Breast epithelium (tissue), 3 donors: ENCODE data around the gene OBSCN.

Experiments used
- POLR2A ChIP-seq: fragments of 450-650 bp; IDR thresholded peaks from one replicate; pipeline ENCODE4 v1.6.1; 2016; ENCODE audit warnings: antibody characterized with exemption, mild to moderate bottlenecking, moderate library complexity
- TF ChIP-seq, protein P1 (sequence below), 3 donors: fragments of 450-650 bp; IDR thresholded peaks; one replicate each; pipeline ENCODE4 v1.5.1; 2016 to 2017; ENCODE audit warnings: antibody characterized with exemption in 3 of 3, mild to moderate bottlenecking in 3 of 3, moderate library complexity in 3 of 3

DNA sequence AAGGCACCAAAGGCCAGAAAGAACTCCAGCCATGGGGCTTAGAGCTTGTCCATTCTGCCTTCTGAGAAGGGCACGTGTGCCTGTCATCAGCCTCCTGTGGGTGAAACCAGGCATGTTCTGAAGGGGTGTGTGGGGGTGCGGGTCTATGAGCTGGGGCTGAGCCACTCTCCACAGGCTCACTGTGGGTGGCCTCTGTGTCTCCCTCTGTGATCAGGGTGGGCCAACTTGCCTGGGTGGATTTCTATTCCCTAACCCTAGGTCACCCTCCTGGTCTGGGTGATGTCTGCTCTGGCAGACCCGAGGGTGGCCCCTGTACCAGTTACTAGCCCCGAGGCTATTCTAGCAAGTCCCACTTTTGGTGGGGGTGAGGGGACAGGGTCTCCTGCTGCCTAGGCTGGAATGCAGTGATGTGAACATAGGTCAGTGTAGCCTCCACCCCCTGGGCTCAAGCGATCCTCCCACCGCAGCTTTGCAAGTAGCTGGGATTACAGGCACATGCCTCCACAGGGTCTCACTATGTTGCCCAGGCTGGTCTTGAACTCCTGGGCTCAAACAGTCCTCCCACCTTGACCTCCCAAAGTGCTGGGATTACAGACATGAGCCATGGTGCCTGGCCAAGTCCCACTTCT lies 104.4 kb downstream of the OBSCN start:
- TF ChIP-seq, protein P1, sequence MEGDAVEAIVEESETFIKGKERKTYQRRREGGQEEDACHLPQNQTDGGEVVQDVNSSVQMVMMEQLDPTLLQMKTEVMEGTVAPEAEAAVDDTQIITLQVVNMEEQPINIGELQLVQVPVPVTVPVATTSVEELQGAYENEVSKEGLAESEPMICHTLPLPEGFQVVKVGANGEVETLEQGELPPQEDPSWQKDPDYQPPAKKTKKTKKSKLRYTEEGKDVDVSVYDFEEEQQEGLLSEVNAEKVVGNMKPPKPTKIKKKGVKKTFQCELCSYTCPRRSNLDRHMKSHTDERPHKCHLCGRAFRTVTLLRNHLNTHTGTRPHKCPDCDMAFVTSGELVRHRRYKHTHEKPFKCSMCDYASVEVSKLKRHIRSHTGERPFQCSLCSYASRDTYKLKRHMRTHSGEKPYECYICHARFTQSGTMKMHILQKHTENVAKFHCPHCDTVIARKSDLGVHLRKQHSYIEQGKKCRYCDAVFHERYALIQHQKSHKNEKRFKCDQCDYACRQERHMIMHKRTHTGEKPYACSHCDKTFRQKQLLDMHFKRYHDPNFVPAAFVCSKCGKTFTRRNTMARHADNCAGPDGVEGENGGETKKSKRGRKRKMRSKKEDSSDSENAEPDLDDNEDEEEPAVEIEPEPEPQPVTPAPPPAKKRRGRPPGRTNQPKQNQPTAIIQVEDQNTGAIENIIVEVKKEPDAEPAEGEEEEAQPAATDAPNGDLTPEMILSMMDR (IDR thresholded peaks at IDR 0.05), result no peak
- TF ChIP-seq POLR2A, result no peak
